Stomach (tissue), 4 donors: ENCODE measurements around the gene TEX47.

Experiments used
- CTCF ChIP-seq, 7 experiments: fragments of 450-650 bp in 4 of 7; fragments of 200-600 bp in 3 of 7; sonication (generic) in 3 of 7; IDR thresholded peaks; one replicate each; pipeline ENCODE4 v1.5.1; 2016 to 2019; ENCODE audit warnings: antibody characterized with exemption in 7 of 7, control low read depth in 2 of 7, mild to moderate bottlenecking in 1 of 7
- EP300 ChIP-seq: sonication (generic); formaldehyde crosslinking; IDR thresholded peaks from one replicate; pipeline ENCODE4 v1.6.1; 2017; ENCODE audit warnings: antibody characterized with exemption
- POLR2A ChIP-seq, 4 donors: fragments of 450-650 bp; IDR thresholded peaks; one replicate each; pipeline ENCODE4 v1.6.1; 2016; ENCODE audit warnings: antibody characterized with exemption in 4 of 4, control low read depth in 2 of 4, mild to moderate bottlenecking in 1 of 4, moderate library complexity in 1 of 4
- POLR2AphosphoS5 ChIP-seq, 3 donors: sonication (generic); formaldehyde crosslinking; IDR thresholded peaks; one replicate each; pipeline ENCODE4 v1.6.1; 2016; ENCODE audit warnings: antibody characterized with exemption in 3 of 3

- TF ChIP-seq CTCF (IDR thresholded peaks at IDR 0.05) (no peak), EP300 (no peak), POLR2A (IDR thresholded peaks at IDR 0.05) (no peak), POLR2AphosphoS5 (IDR thresholded peaks at IDR 0.05) (no peak)
Observed at GRCh38 chr7:88772776-88773175, 22.8 kb downstream of the TEX47 start.
